ENCODE measurements around the gene CGB3.
"Not testable (repeated sequence)": the region's sequence is repeated elsewhere in the genome, so short reads cannot be mapped to it uniquely, and the experiment has no call there.

The CGB3 gene

GRCh38 chr19:49057636-49058234 is 33.6 kb upstream of the CGB3 start, which contains the start of gene CGB7:
TSS of gene CGB7 (minus strand) at chr19:49057749. CDS start at chr19:49055375, 2,374 bp downstream.
- peak within 1 kb of the TSS; percentile 66 for H3K4me3 ChIP-seq (ENCODE audit: low read depth, low read length)
- no peak for DNase-seq (ENCODE audit: low read depth, low spot score)
- CTCF ChIA-PET, result interaction anchor here (1.0 to 5.0 kb wide), 7 partner anchors 11 to 65 kb away, joined by 3 to 46 read pairs (median 5); partner anchors contain the start of genes GYS1, KCNA7 and RUVBL2
- POLR2A ChIA-PET, result interaction anchor here (0.9 to 1.3 kb wide), 3 partner anchors 39 to 66 kb away, joined by 3 to 7 read pairs (median 6); no protein-coding TSS in a partner anchor
- TF ChIP-seq CTCF (IDR thresholded peaks at IDR 0.05; ENCODE audit: insufficient read depth, low read length, missing control alignments), result no peak

GRCh38 chr19:49056902-49057596 is 32.9 kb upstream of the CGB3 start:
- CTCF ChIA-PET, result interaction anchor here (0.7 to 5.0 kb wide), 11 partner anchors 8 to 151 kb away, joined by 3 to 46 read pairs (median 5); partner anchors contain the start of genes GYS1, KCNA7 and RUVBL2
- POLR2A ChIA-PET, result interaction anchor here (0.9 to 1.6 kb wide), 7 partner anchors 9 to 65 kb away, joined by 3 to 7 read pairs (median 4); partner anchors contain the start of genes GYS1 and RUVBL2
- H3K4me3 ChIP-seq (ENCODE audit: low read depth, low read length), result peak overlapping the region; percentile 66
- DNase-seq (ENCODE audit: low read depth, low spot score), result not testable (repeated sequence)

GRCh38 chr19:49056101-49056901 is 32.2 kb upstream of the CGB3 start:
- POLR2A ChIA-PET, result interaction anchor here (0.6 to 1.6 kb wide), 5 partner anchors 9 to 64 kb away, joined by 4 to 5 read pairs (median 4); partner anchors contain the start of genes GYS1 and RUVBL2
- DNase-seq (ENCODE audit: low read depth, low spot score), result no peak

GRCh38 chr19:49050376-49051033 is 26.4 kb upstream of the CGB3 start:
- CTCF ChIA-PET; POLR2A ChIA-PET; DNase-seq (ENCODE audit: low read depth, low spot score); H3K4me3 ChIP-seq (ENCODE audit: low read depth, low read length): not testable (repeated sequence)

More at GRCh38 chr19:49056101-49056901, 32.2 kb upstream of the CGB3 start:
- H3K4me3 ChIP-seq (ENCODE audit: low read depth, low read length), result peak overlapping the region; percentile 66
- TF ChIP-seq CTCF (IDR thresholded peaks at IDR 0.05; ENCODE audit: insufficient read depth, low read length, missing control alignments), result peak; percentile 46
- CTCF ChIA-PET, result interaction anchor here (0.7 to 4.4 kb wide), 10 partner anchors 9 to 170 kb away, joined by 3 to 26 read pairs (median 4); partner anchors contain the start of genes GYS1, KCNA7 and RUVBL2

GRCh38 chr19:49049834-49050233 is 25.7 kb upstream of the CGB3 start:
- POLR2A ChIA-PET; DNase-seq (ENCODE audit: low read depth, low spot score); H3K4me3 ChIP-seq (ENCODE audit: low read depth, low read length); CTCF ChIA-PET: not testable (repeated sequence)

- DNase-seq (ENCODE audit: low read depth, low spot score); POLR2A ChIA-PET; H3K4me3 ChIP-seq (ENCODE audit: low read depth, low read length); CTCF ChIA-PET: not testable (repeated sequence)
These were observed 24.9 kb upstream of the CGB3 start, which contains the start of gene CGB8 for GRCh38 chr19:49049011-49049410. TSS of gene CGB8 (minus strand) at chr19:49049111. CDS start at chr19:49048739, 372 bp downstream.

- POLR2A ChIA-PET; DNase-seq (ENCODE audit: low read depth, low spot score); H3K4me3 ChIP-seq (ENCODE audit: low read depth, low read length); CTCF ChIA-PET: not testable (repeated sequence)
These were observed 19.4 kb upstream of the CGB3 start, which contains the start of gene CGB5 for GRCh38 chr19:49043548-49043947. TSS of gene CGB5 (plus strand) at chr19:49043848. CDS start at chr19:49044210, 362 bp downstream.

GRCh38 chr19:49042666-49043065 is 18.5 kb upstream of the CGB3 start:
- POLR2A ChIA-PET; CTCF ChIA-PET; DNase-seq (ENCODE audit: low read depth, low spot score); H3K4me3 ChIP-seq (ENCODE audit: low read depth, low read length): not testable (repeated sequence)
